Measurements from ENCODE around the gene IL1RL1. TPM values are rescaled to one million over a fixed set of nuclear protein-coding genes. Genes with fewer than 3 reads are reported as not detected.
A peak's percentile ranks its signal among the peaks of the same experiment; 100 is the strongest.

IL1RL1 gene
- total and polyA plus RNA-seq, 2 experiments from 2014 or later = not detected

DNA sequence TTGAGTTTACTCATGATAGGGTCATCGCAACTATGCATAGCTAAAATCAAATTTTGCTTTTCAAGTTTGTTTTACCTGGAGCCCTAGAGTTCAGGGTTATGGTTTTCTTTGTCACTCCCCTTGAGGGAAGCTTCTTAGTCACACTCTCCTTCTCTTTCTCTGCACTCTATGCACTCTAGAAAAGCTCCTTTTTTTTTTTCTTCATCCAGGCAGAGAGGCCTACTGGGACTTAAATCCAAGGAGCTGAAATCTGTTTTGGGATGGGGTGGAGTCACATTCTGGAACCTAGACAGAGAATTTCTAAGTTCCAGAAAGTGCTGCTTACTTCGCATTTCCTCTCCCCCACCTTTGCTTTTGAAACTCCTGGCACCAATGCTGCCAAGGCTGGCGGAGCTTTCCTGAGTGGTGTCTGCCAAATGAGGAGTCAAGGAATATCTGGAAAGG lies 25.2 kb downstream of the IL1RL1 start:
- peak overlapping the region; percentile 10 for H3K27ac ChIP-seq
- H3K27me3 ChIP-seq = no peaks in the 10 kb centered on the region

DNA sequence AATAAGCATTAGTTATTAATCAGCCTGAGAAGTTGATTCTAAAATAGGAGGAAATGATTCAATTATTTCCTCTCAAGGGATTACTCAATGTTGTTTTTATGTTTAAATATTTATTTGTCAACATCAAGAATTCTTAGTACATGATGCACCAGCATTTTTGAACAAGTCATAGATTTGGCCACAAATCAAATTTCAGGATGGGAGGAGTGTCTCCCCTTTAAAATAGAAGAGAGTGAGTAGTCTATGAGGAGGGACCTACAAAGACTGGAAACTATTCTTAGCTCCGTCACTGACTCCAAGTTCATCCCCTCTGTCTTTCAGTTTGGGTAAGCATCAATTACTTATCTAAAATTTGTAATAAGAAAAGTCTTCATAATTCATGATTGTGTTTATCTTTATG lies 25.6 kb downstream of the IL1RL1 start:
- Histone ChIP-seq H3K27me3 (no peaks in the 10 kb centered on the region), H3K9me3 (ENCODE audit: low read depth) (no peaks in the 10 kb centered on the region), H3K4me3 (no peak overlapping the region), H3K27ac (no peak overlapping the region), H3K36me3 (no peaks in the 10 kb centered on the region), H3K4me1 (ENCODE audit: low read depth) (peaks cover 32% of the 10 kb centered on the region)
- TF ChIP-seq, protein P1, sequence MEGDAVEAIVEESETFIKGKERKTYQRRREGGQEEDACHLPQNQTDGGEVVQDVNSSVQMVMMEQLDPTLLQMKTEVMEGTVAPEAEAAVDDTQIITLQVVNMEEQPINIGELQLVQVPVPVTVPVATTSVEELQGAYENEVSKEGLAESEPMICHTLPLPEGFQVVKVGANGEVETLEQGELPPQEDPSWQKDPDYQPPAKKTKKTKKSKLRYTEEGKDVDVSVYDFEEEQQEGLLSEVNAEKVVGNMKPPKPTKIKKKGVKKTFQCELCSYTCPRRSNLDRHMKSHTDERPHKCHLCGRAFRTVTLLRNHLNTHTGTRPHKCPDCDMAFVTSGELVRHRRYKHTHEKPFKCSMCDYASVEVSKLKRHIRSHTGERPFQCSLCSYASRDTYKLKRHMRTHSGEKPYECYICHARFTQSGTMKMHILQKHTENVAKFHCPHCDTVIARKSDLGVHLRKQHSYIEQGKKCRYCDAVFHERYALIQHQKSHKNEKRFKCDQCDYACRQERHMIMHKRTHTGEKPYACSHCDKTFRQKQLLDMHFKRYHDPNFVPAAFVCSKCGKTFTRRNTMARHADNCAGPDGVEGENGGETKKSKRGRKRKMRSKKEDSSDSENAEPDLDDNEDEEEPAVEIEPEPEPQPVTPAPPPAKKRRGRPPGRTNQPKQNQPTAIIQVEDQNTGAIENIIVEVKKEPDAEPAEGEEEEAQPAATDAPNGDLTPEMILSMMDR (IDR thresholded peaks at IDR 0.05; ENCODE audit: low read depth, low read length) = no peak
- DNase-seq (ENCODE audit: low read depth in 1 of 2, low spot score in 1 of 2) = peak in 1 of 2 donors; percentile 88

More for the DNA sequence above, 25.2 kb downstream of the IL1RL1 start:
- TF ChIP-seq, protein P1 (IDR thresholded peaks at IDR 0.05; ENCODE audit: low read depth, low read length) = no peak
- Histone ChIP-seq H3K36me3 (no peaks in the 10 kb centered on the region), H3K9me3 (ENCODE audit: low read depth) (no peaks in the 10 kb centered on the region), H3K4me1 (ENCODE audit: low read depth) (peaks cover 32% of the 10 kb centered on the region), H3K4me3 (no peak overlapping the region)
- peak in 1 of 2 donors; percentile 95 for DNase-seq (ENCODE audit: low read depth in 1 of 2, low spot score in 1 of 2)

DNA sequence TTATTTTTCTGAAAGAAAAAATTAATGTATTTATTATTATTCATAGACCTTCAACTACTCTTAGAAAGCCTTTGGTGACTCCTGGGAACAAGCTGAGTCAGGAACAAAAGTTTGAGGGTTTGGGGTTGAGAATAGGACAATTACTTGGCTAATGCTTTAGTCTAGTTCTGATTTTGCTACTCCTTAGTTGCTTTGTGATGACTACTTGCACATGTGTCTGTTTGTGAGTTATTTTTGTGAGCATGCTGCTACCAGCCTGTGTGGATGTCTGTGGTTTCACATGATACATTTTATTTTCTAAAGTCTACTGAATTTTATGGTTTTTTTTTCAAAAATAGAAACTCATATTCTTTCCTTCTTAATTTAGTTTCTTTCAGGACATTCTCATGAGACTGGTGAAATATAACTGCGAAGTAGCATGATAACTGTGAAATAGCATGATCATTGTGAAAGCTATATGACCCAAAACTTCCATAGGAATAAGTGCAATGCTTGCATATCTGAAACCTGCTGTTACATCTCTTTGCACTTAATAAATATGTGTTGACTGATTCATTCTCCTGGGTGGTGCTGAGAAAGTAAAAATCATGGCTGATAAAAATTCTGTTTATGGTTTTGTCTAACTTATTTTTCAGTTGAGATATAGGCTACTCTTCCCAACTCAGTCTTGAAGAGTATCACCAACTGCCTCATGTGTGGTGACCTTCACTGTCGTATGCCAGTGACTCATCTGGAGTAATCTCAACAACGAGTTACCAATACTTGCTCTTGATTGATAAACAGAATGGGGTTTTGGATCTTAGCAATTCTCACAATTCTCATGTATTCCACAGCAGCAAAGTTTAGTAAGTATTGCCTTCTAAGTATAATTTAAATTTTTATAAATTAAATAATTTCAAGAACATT lies 26.4 kb downstream of the IL1RL1 start:
- H3K4me1 ChIP-seq (ENCODE audit: low read depth) = peaks cover 32% of the 10 kb centered on the region
- no peaks in the 10 kb centered on the region for H3K9me3 ChIP-seq (ENCODE audit: low read depth)
- H3K27me3 ChIP-seq = no peaks in the 10 kb centered on the region
- H3K4me3 ChIP-seq = no peak overlapping the region
- H3K36me3 ChIP-seq = no peaks in the 10 kb centered on the region
- peak in 1 of 2 donors; percentile 65 for DNase-seq (ENCODE audit: low read depth in 1 of 2, low spot score in 1 of 2)
- H3K27ac ChIP-seq = no peak overlapping the region
- TF ChIP-seq, protein P1 (IDR thresholded peaks at IDR 0.05; ENCODE audit: low read depth, low read length) = no peak

DNA sequence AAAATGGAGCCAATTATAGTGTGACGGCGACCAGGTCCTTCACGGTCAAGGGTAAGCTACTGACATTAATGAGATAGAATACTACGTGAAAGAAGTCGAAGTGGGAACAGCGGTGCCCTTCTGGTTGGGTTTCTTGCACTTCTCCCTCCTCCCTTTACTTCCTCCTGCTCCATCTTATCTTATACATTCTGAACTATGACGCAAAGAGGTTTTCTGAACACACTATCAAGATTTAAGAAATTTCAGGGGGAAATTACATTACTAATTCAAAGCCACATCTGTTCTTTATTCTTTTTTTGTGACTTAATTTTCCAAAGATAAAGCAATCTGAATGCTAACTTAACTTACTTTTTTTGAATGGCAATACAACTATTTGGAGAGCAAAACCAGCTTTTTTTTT lies 29.4 kb downstream of the IL1RL1 start:
- TF ChIP-seq, protein P1 (IDR thresholded peaks at IDR 0.05; ENCODE audit: low read depth, low read length) = no peak
- Histone ChIP-seq H3K27ac (no peak overlapping the region), H3K4me1 (ENCODE audit: low read depth) (peaks cover 19% of the 10 kb centered on the region), H3K9me3 (ENCODE audit: low read depth) (no peaks in the 10 kb centered on the region), H3K4me3 (no peak overlapping the region), H3K27me3 (no peaks in the 10 kb centered on the region), H3K36me3 (no peaks in the 10 kb centered on the region)
- DNase-seq (ENCODE audit: low read depth in 1 of 2, low spot score in 1 of 2) = peak in 1 of 2 donors; percentile 88

DNA sequence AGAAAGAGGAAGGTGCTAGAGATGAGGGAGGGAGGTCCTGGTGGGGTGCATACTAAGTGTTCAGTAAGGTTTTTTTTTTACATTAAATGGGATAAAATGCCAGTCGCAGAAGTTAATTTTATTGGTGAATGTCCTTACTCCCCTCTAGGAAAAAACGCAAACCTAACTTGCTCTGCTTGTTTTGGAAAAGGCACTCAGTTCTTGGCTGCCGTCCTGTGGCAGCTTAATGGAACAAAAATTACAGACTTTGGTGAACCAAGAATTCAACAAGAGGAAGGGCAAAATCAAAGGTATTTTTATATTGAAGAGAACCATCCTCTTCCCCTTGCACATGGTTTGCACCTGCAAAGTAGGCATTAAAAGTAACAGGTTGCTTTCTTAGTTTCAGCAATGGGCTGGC lies 31.5 kb downstream of the IL1RL1 start:
- Histone ChIP-seq H3K4me3 (no peak overlapping the region), H3K4me1 (ENCODE audit: low read depth) (no peaks in the 10 kb centered on the region), H3K9me3 (ENCODE audit: low read depth) (no peaks in the 10 kb centered on the region), H3K27me3 (no peaks in the 10 kb centered on the region), H3K27ac (no peak overlapping the region), H3K36me3 (no peaks in the 10 kb centered on the region)
- TF ChIP-seq, protein P1 (IDR thresholded peaks at IDR 0.05; ENCODE audit: low read depth, low read length) = peak; percentile 27
- DNase-seq (ENCODE audit: low read depth in 1 of 2, low spot score in 1 of 2) = peak in 1 of 2 donors; percentile 64
